T-helper 1 cell treated with Interleukin-12 subunit alpha and Interleukin-12 subunit beta and Interleukin-4 antibody, amounts not matched to agents 30 μg/mL and 1 μg/mL, for 36 hours (primary cell): ENCODE results near the gene MBOAT7.
"Not testable (repeated sequence)": the region's sequence is repeated elsewhere in the genome, so short reads cannot be mapped to it uniquely, and the experiment has no call there.

Source experiments
- H3K27ac Mint-ChIP-seq: one replicate; pipeline ENCODE4 v1.8.0; 2021; ENCODE audit warnings: mild to moderate bottlenecking, mixed read lengths
- H3K27me3 Mint-ChIP-seq: one replicate; pipeline ENCODE4 v1.8.0; 2021; ENCODE audit warnings: low read depth, mixed read lengths
- H3K36me3 Mint-ChIP-seq: one replicate; pipeline ENCODE4 v1.8.0; 2021; ENCODE audit warnings: low read depth, mixed read lengths
- H3K4me1 Mint-ChIP-seq: one replicate; pipeline ENCODE4 v1.8.0; 2021; ENCODE audit warnings: low read depth, mixed read lengths
- H3K4me3 Mint-ChIP-seq: one replicate; pipeline ENCODE4 v1.8.0; 2021; ENCODE audit warnings: mild to moderate bottlenecking, moderate library complexity, mixed read lengths
- H3K9me3 Mint-ChIP-seq: one replicate; pipeline ENCODE4 v1.8.0; 2021; ENCODE audit warnings: mixed read lengths

Gene MBOAT7

DNA sequence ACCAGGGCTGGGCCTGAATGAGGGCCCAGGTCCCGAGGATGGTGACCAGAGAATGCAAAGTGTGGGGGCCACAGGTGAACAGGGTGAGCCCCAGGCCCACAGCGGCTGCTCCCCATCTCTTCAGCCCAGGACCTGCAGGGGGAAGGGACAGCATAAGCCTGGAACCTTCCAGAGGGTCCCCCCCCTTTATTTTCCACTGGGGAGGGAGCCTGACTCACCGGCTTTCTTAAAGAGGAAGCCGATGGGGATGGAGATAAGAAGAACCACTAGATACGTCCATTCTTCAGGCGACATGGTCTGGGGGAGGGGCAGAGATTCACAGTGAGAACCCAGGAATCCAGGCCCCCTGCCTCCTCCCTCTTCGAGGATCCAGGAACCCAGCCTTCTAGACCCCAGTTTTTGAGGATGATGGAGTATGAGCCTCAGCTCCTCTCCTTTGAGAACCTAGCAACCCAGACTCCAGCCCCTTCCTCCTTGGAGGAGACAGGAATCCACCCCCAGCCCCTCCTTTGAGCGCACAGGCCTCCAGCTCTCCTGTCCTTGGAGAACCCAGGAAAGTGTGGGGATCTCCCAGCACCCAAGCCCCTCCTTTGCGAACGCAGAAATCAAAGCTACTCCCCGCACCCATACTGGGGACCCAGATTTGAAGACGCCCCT, 1.0 kb downstream of the MBOAT7 start:
- Mint-ChIP-seq H3K36me3 (peaks cover 17% of the 10 kb centered on the region), H3K4me1 (peaks cover 32% of the 10 kb centered on the region), H3K9me3 (no peaks in the 10 kb centered on the region), H3K4me3 (peak overlapping the region; percentile 87), H3K27ac (peak overlapping the region; percentile 88), H3K27me3 (no peaks in the 10 kb centered on the region)

DNA sequence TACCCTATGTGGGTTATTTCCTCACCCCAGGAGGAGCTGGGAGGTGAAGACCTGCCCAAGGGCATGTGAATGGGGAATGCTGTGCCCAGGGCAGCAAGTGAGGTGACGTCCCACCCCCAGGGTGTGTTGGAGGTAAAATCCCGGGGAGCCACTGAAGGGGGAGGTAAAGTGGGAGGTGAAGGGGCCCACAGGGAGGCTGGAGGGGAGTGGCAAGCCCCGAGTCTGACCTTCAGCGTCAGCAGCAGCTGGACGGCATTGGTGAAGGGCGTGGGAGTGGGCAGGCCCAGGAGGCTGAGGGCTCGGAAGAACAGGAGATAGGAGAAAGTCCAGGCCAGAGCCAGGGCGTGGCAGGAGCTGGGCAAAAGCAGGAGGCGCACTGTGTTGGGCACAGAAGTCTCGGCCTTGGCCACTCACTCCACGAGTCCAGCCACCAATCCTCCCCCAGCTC, 2.4 kb downstream of the MBOAT7 start:
- Mint-ChIP-seq H3K4me1 (peaks cover 23% of the 10 kb centered on the region), H3K27ac (peak overlapping the region; percentile 50), H3K27me3 (no peaks in the 10 kb centered on the region), H3K36me3 (peaks cover 14% of the 10 kb centered on the region), H3K9me3 (no peaks in the 10 kb centered on the region), H3K4me3 (peak overlapping the region; percentile 87)

DNA sequence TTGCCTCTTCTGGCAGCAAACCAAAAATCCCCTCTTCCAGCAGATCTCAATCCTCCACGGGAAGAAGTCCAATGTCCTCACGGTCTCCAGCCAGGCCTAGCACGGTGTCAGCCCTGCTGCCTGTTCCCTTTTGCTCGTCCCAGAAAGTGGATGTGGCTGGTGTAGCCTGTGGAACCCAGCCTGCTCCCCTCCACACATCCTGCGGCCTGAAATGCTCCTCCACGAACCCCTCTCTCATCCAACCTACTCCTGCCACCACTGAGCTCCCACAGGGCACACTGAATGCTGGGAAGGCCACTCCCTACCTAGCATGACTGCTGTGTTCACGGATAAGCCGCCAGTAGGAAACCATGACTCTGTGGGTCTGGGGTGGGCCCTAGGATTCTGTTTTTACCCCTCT, 3.0 kb downstream of the MBOAT7 start:
- Mint-ChIP-seq H3K27ac (no peak overlapping the region), H3K4me3 (no peak overlapping the region), H3K9me3 (no peaks in the 10 kb centered on the region), H3K27me3 (no peaks in the 10 kb centered on the region), H3K36me3 (peaks cover 12% of the 10 kb centered on the region), H3K4me1 (peaks cover 20% of the 10 kb centered on the region)

DNA sequence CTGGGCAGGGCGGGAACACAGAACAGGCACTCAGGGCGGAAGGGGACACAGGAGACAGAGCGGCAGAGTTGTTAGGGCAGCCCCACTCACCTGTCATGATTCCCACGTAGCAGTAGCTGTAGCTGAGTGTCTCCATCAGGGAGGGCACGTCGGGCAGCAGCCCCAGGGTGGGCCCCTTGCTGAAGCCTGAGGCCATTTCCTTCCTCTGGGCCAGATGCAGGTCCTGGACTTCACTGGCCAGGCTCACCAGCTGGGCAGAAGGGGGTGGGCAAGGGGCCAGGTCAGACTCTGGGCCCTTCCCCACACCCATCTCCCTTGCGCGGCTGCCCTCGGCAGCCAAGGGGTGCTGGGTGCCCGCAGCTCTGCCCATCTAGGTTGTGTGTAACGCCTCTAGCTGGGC, 5.9 kb downstream of the MBOAT7 start:
- Mint-ChIP-seq H3K4me1 (peaks cover 14% of the 10 kb centered on the region), H3K27me3 (no peaks in the 10 kb centered on the region), H3K36me3 (peaks cover 14% of the 10 kb centered on the region), H3K4me3 (no peak overlapping the region), H3K27ac (no peak overlapping the region), H3K9me3 (no peaks in the 10 kb centered on the region)

DNA sequence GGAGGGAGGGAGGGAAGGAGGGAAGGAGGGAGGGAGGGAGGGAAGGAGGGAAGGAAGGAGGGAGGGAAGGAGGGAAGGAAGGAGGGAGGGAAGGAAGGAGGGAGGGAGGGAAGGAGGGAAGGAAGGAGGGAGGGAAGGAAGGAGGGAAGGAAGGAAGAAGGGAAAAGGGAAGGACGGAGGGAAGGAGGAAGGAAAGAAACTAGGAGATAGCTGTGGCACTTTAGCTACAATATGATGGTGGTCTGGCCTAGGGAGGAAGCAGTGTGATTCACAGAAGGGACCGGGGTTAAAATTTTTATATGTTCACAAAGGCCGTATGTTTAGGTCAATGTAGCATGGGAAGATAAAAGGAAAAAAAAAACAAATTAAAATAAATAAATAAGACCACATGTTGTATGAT, 7.5 kb downstream of the MBOAT7 start:
- H3K4me1 Mint-ChIP-seq, H3K27me3 Mint-ChIP-seq, H3K4me3 Mint-ChIP-seq, H3K9me3 Mint-ChIP-seq, H3K27ac Mint-ChIP-seq: not testable (repeated sequence)
- H3K36me3 Mint-ChIP-seq, result peaks cover 15% of the 10 kb centered on the region

DNA sequence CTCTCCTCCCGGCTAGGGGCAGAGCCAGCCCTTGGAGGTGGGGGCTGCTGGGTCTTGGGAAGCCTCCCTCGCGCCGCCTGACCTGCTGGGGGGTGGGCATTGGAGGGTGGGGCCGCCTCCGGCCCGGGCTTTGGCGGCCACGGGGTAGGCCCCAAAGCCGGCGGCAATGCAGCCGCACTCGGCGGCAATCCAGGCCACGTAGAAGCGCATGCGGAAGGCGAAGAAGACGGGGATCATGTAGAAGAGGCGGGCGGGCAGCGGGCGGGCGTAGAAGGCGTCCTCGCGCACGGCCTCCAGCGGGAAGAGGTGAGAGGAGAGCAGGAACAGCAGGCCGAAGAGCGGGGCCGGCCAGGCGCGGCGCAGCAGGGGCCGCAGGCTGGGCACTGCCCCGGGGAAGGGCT, 8.7 kb downstream of the MBOAT7 start:
- H3K4me1 Mint-ChIP-seq, result peaks cover 1% of the 10 kb centered on the region
- peaks cover 15% of the 10 kb centered on the region for H3K36me3 Mint-ChIP-seq
- H3K4me3 Mint-ChIP-seq, result no peak overlapping the region

DNA sequence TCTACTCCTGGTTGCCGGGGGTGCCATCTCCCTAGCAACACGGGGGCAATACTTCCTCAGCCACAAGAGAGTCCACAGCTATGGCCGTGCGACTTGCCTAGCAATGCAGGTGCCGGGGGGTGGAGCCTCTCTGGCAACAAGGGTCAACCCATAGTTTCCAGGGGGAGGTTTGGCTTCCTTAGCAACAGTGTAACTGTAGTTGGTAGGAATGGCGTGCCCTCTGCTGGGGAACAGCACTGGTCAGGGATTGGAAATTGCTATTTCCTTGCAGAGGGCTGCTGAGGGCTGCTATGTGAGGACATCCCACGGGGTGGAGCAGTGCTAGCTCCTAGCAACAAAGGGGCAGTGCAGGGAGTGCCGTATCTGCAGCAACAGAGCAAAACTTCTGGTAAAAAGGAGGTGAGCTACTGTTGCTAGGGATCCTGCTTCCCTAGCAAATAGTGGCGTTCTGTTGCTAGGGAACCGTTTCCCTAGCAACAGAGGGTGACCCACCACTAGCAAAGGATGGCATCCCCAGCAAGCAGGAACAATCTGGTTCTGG, 9.4 kb downstream of the MBOAT7 start:
- H3K9me3 Mint-ChIP-seq, result no peaks in the 10 kb centered on the region
- peaks cover 15% of the 10 kb centered on the region for H3K36me3 Mint-ChIP-seq
- no peak overlapping the region for H3K27ac Mint-ChIP-seq
- no peak overlapping the region for H3K4me3 Mint-ChIP-seq
- H3K27me3 Mint-ChIP-seq, result no peaks in the 10 kb centered on the region
- peaks cover 1% of the 10 kb centered on the region for H3K4me1 Mint-ChIP-seq

More for the DNA sequence above, 8.7 kb downstream of the MBOAT7 start:
- no peaks in the 10 kb centered on the region for H3K27me3 Mint-ChIP-seq
- no peaks in the 10 kb centered on the region for H3K9me3 Mint-ChIP-seq
- no peak overlapping the region for H3K27ac Mint-ChIP-seq

DNA sequence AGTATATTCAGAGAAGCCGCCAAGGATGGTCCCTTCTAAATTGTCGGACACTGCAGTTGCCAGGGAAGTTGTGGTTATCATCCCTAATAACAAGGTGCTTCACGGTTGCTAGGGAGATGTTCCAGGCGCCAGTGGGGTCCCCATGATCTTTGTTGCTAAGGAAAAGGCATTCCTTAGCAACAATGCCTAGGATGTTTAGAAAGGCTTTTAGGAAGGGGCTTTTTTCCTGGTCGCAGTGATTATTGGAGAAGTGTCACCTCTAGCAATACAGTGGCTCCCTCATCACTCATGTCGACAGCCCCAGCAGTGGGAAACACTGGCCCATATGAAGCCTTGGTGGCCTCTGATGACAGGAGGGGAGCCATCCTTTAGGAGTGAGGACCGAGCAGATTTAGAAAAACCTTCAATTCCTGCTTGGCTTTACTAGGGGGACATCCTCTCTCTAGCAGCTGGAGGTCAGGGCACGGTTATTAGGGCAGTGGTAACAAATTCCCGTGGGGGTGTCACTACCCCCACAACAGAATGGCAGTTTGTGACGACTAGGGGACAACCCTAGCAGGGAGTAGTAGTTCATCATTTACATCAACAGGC, 10.0 kb downstream of the MBOAT7 start:
- Mint-ChIP-seq H3K36me3 (peaks cover 15% of the 10 kb centered on the region), H3K4me3 (no peak overlapping the region), H3K27ac (no peak overlapping the region)

DNA sequence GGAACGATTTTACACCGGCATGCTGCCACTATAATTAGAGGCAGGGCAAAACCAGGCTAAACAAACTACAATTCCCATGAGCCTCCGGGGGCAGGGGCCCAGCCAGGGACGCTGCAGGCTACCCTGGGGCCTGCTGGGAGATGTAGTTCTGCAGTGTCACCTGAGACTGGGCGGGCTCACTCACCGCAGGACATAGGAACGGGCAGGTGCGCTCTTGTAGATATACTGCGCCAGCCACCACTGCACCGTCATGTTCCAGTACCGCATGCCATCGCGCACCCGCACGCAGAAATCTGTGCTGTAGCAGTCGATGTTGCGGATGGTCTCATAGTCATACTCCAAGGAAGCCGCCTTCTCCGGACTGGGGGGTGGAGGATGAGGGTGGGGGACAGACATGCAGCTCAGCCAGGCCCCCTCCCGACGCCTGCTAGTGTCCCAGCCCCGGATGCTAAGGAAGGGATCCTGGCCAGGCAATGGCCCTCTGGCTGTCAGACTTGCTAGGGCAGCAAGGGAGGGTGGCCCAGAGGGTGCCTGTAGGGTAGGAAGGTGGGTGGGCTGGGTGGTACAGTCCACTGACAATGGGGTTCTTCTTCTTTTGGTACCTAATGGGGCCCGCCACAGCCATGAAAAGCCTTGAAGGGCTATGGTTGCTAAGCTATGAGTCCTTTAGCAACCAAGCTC, 10.7 kb downstream of the MBOAT7 start:
- peaks cover 13% of the 10 kb centered on the region for H3K36me3 Mint-ChIP-seq
- H3K27me3 Mint-ChIP-seq, result no peaks in the 10 kb centered on the region
- H3K9me3 Mint-ChIP-seq, result no peaks in the 10 kb centered on the region
- H3K27ac Mint-ChIP-seq, result no peak overlapping the region
- no peak overlapping the region for H3K4me3 Mint-ChIP-seq
- peaks cover 1% of the 10 kb centered on the region for H3K4me1 Mint-ChIP-seq

More for the DNA sequence above, 10.0 kb downstream of the MBOAT7 start:
- H3K4me1 Mint-ChIP-seq, result peaks cover 1% of the 10 kb centered on the region
- no peaks in the 10 kb centered on the region for H3K27me3 Mint-ChIP-seq
- no peaks in the 10 kb centered on the region for H3K9me3 Mint-ChIP-seq

DNA sequence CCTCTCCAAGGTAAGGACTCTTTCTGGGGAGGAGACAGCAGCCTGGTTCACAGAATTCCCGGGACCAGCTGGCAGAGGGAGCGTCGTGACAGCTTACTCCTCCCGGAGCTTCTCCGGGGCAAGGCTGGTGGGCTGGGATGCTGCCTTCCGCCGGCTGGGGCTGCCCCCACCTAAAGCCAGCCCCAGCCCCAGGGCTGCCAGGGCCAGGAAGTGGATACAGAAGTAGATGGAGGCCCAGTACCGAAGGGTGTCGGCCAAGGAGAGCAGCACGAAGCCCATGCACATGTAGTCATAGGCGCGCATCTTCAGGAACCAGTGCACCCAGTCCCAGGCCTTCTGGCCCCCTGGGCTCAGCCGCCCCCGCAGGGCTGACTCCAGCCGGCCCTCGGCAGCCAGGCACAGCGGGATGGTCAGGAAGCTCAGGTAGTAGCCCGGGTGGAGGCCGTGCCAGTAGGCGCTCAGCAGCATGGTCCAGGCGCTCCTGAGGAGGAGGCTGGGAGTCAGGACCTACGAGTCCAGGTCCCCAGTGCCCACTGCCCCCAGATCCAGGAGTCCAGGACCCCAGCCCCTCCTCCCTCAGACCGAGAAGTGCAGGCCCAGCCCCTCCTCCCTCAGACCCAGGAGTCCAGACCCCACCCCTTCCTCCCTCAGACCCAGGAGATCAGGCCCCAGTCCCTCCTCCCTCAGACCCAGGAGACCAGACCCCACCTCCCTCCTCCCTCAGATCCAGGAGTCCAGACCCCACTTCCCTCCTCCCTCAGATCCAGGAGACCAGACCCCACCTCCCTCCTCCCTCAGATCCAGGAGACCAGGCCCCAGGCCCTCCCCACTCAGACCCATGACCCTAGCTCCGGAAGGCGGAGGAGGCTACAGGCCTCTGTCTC, 15.2 kb downstream of the MBOAT7 start:
- Mint-ChIP-seq H3K27ac (no peak overlapping the region), H3K4me1 (peaks cover 1% of the 10 kb centered on the region), H3K27me3 (no peaks in the 10 kb centered on the region), H3K4me3 (no peak overlapping the region), H3K9me3 (no peaks in the 10 kb centered on the region), H3K36me3 (peaks cover 7% of the 10 kb centered on the region)

DNA sequence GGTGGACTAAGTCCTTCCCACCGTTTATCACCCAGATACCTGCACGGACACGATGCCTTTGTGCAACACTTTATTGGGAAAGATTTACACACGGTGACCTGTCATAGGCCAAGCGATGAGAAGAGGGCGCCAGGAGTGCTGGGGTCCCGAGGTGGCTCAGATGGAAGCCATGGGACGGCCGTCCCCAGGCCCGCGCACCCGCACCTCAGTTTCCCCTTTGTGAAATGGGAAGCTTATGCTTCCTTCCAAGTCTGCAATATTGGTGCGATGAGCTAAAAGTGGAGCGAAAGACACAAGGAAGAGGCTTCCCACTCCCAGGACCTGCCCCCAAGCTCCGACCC, 16.1 kb downstream of the MBOAT7 start:
- Mint-ChIP-seq H3K4me1 (peaks cover 1% of the 10 kb centered on the region), H3K27ac (no peak overlapping the region), H3K27me3 (no peaks in the 10 kb centered on the region), H3K9me3 (no peaks in the 10 kb centered on the region), H3K36me3 (peaks cover 6% of the 10 kb centered on the region), H3K4me3 (no peak overlapping the region)

DNA sequence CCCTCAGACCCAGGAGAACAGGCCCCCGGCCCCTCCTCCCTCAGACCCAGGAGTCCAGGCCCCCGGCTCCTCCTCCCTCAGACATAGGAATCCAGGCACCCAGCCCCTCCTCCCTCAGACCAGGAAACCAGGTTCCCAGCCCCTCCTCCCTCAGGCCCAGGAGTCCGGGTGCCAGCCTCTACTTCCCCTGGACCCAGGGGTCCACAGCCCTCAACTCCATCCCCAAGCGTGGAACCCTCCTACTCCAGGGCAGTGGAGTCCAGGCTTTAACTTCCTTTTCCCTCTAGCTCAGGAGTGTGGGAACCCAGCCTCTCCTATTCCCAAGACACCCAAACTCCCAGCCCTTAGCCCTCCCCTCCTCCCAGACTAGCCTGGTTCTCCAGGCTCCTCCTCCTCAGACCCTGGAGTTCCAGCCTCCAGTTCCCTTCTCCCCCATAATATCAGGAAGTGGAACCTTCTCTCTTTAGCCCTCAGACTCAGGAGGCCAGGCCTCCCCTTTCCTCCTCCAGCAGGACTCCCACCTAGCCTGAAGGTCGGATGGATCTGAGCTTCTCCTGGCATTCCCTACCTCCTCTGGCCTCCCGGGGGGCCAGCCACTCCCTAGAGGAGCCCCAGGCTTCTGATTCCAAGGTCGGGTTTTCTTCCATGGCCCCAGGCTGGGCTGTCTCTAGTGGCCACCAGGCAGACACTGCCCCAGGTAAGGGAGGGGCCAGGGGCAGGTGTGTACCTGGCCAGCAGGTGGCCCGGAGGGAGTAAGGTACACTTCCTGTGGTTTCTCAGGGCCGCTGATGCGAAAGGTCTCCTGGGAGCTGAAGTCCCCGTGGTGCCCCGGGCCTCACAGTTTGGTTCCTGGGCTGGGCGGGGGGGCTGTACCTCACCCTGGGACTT, 16.7 kb downstream of the MBOAT7 start, which contains the start of gene TMC4:
TSS of gene TMC4 (minus strand) at position 690 of the 888 bp plus-strand sequence. CDS start at position 647, 43 bp downstream.
- Mint-ChIP-seq H3K27ac (no peak within 1 kb of the TSS), H3K36me3 (peaks cover 2% of the 10 kb centered on the region), H3K4me1 (peaks cover 1% of the 10 kb centered on the region), H3K27me3 (no peaks in the 10 kb centered on the region), H3K4me3 (no peak within 1 kb of the TSS), H3K9me3 (no peaks in the 10 kb centered on the region)

DNA sequence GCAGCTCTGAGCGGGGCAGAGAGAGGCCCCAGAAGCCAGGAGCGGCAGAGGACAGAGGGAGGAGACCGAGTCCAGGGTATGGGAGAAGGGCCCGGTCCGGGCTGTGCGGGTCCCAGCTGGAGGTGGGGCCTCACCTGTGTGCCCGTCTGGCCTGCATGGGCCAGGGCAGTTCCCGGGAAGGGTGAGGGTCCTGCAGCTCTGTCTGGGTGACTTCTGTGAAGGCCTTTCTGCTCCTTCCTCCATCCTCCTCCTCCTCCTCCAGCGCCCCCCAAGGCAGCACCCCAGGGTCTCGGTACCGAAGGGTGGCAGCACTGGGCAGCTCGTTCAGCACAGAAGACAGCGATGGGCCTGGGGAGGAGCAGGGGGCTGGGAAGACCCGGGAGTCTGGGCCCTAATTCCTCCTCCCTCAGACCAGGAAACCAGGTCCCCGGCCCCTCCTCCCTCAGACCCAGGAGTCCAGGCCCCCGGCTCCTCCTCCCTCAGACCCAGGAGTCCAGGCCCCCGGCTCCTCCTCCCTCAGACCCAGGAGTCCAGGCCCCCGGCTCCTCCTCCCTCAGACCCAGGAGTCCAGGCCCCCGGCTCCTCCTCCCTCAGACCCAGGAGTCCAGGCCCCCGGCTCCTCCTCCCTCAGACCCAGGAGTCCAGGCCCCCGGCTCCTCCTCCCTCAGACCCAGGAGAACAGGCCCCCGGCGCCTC, 17.5 kb downstream of the MBOAT7 start:
- H3K4me1 Mint-ChIP-seq, H3K27ac Mint-ChIP-seq, H3K9me3 Mint-ChIP-seq, H3K36me3 Mint-ChIP-seq, H3K27me3 Mint-ChIP-seq, H3K4me3 Mint-ChIP-seq: not testable (repeated sequence)
